Measurements from ENCODE around the gene GRM1. TPM values are rescaled to one million over a fixed set of nuclear protein-coding genes. Genes with fewer than 3 reads are reported as not detected.
A peak's percentile ranks its signal among the peaks of the same experiment; 100 is the strongest.

Gene GRM1
- total RNA-seq, 1 donor from 2014 or later: not detected

DNA sequence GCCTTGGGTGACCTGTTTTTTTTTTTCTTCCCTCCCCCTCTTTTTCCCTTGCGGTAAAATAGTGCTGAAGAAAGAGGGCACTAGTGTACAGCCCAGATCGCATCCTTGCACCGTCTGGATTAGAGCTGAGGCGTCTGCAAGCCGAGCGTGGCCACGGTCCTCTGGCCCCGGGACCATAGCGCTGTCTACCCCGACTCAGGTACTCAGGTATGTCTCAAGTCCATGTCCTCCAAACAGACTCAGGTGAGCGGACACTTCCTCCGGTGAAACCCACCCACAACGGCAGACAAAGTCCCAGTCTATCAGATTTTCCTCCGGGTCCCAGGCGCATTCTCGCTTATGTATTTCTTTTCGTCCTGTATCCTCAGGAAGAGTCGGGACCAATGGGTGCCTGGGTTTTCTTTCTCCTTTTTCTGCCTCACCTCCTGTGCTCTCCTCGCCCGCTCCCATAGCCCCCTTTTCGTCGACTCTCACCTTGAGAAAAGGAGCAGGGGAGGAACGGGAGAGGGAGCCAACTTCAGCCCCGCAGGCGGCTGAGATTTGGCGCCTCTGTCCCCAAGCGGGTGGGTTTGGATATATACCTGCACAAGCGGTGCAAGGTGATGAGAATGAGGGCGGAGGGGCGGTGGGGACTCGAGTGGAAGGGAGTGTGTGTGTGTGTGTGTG, 1.1 kb upstream of the GRM1 start:
- H3K4me1 Mint-ChIP-seq (ENCODE audit: unreplicated experiment): peaks cover 3% of the 10 kb centered on the region
- H3K27ac Mint-ChIP-seq (ENCODE audit: unreplicated experiment): no peak overlapping the region
- no peaks in the 10 kb centered on the region for H3K9me3 Mint-ChIP-seq (ENCODE audit: unreplicated experiment)
- H3K4me3 Mint-ChIP-seq (ENCODE audit: unreplicated experiment): no peak overlapping the region
- no peaks in the 10 kb centered on the region for H3K36me3 Mint-ChIP-seq (ENCODE audit: unreplicated experiment)
- TF ChIP-seq, protein P1, sequence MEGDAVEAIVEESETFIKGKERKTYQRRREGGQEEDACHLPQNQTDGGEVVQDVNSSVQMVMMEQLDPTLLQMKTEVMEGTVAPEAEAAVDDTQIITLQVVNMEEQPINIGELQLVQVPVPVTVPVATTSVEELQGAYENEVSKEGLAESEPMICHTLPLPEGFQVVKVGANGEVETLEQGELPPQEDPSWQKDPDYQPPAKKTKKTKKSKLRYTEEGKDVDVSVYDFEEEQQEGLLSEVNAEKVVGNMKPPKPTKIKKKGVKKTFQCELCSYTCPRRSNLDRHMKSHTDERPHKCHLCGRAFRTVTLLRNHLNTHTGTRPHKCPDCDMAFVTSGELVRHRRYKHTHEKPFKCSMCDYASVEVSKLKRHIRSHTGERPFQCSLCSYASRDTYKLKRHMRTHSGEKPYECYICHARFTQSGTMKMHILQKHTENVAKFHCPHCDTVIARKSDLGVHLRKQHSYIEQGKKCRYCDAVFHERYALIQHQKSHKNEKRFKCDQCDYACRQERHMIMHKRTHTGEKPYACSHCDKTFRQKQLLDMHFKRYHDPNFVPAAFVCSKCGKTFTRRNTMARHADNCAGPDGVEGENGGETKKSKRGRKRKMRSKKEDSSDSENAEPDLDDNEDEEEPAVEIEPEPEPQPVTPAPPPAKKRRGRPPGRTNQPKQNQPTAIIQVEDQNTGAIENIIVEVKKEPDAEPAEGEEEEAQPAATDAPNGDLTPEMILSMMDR (IDR thresholded peaks at IDR 0.05): no peak
- H3K27me3 Mint-ChIP-seq (ENCODE audit: unreplicated experiment): peaks cover 8% of the 10 kb centered on the region
- DNase-seq (ENCODE audit: extremely low spot score, unreplicated experiment): no peak

- Mint-ChIP-seq H3K27me3 (ENCODE audit: unreplicated experiment) (peaks cover 8% of the 10 kb centered on the region), H3K36me3 (ENCODE audit: unreplicated experiment) (no peaks in the 10 kb centered on the region), H3K27ac (ENCODE audit: unreplicated experiment) (no peak overlapping the region), H3K4me1 (ENCODE audit: unreplicated experiment) (peaks cover 3% of the 10 kb centered on the region), H3K9me3 (ENCODE audit: unreplicated experiment) (no peaks in the 10 kb centered on the region), H3K4me3 (ENCODE audit: unreplicated experiment) (peak overlapping the region; percentile 32)
- TF ChIP-seq, protein P1 (IDR thresholded peaks at IDR 0.05): no peak
- DNase-seq (ENCODE audit: extremely low spot score, unreplicated experiment): peak; percentile 88
Measured at GRCh38 chr6:146028252-146028795, 538 bp upstream of the GRM1 start.

DNA sequence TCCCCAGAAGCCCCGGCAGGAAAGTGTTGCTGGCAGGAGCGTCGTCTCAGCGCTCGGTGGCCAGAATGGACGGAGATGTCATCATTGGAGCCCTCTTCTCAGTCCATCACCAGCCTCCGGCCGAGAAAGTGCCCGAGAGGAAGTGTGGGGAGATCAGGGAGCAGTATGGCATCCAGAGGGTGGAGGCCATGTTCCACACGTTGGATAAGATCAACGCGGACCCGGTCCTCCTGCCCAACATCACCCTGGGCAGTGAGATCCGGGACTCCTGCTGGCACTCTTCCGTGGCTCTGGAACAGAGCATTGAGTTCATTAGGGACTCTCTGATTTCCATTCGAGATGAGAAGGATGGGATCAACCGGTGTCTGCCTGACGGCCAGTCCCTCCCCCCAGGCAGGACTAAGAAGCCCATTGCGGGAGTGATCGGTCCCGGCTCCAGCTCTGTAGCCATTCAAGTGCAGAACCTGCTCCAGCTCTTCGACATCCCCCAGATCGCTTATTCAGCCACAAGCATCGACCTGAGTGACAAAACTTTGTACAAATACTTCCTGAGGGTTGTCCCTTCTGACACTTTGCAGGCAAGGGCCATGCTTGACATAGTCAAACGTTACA, 817 bp downstream of the GRM1 start:
- no peaks in the 10 kb centered on the region for H3K9me3 Mint-ChIP-seq (ENCODE audit: unreplicated experiment)
- no peak for DNase-seq (ENCODE audit: extremely low spot score, unreplicated experiment)
- TF ChIP-seq, protein P1 (IDR thresholded peaks at IDR 0.05): no peak
- H3K27me3 Mint-ChIP-seq (ENCODE audit: unreplicated experiment): peaks cover 13% of the 10 kb centered on the region
- H3K27ac Mint-ChIP-seq (ENCODE audit: unreplicated experiment): no peak overlapping the region
- H3K36me3 Mint-ChIP-seq (ENCODE audit: unreplicated experiment): no peaks in the 10 kb centered on the region
- H3K4me3 Mint-ChIP-seq (ENCODE audit: unreplicated experiment): no peak overlapping the region
- peaks cover 3% of the 10 kb centered on the region for H3K4me1 Mint-ChIP-seq (ENCODE audit: unreplicated experiment)

- H3K27ac Mint-ChIP-seq (ENCODE audit: unreplicated experiment): no peak overlapping the region
- no peak for DNase-seq (ENCODE audit: extremely low spot score, unreplicated experiment)
- TF ChIP-seq, protein P1 (IDR thresholded peaks at IDR 0.05): no peak
- H3K36me3 Mint-ChIP-seq (ENCODE audit: unreplicated experiment): no peaks in the 10 kb centered on the region
- H3K27me3 Mint-ChIP-seq (ENCODE audit: unreplicated experiment): peaks cover 9% of the 10 kb centered on the region
- no peaks in the 10 kb centered on the region for H3K9me3 Mint-ChIP-seq (ENCODE audit: unreplicated experiment)
- peaks cover 3% of the 10 kb centered on the region for H3K4me1 Mint-ChIP-seq (ENCODE audit: unreplicated experiment)
- H3K4me3 Mint-ChIP-seq (ENCODE audit: unreplicated experiment): no peak overlapping the region
Measured at GRCh38 chr6:146032387-146032786, 3.5 kb downstream of the GRM1 start.

GRCh38 chr6:146040360-146040759, 11.5 kb downstream of the GRM1 start:
- no peak for DNase-seq (ENCODE audit: extremely low spot score, unreplicated experiment)
- peaks cover 4% of the 10 kb centered on the region for H3K27me3 Mint-ChIP-seq (ENCODE audit: unreplicated experiment)
- H3K27ac Mint-ChIP-seq (ENCODE audit: unreplicated experiment): no peak overlapping the region
- H3K9me3 Mint-ChIP-seq (ENCODE audit: unreplicated experiment): peaks cover 22% of the 10 kb centered on the region
- no peaks in the 10 kb centered on the region for H3K4me1 Mint-ChIP-seq (ENCODE audit: unreplicated experiment)
- TF ChIP-seq, protein P1 (IDR thresholded peaks at IDR 0.05): no peak
- H3K4me3 Mint-ChIP-seq (ENCODE audit: unreplicated experiment): no peak overlapping the region
- H3K36me3 Mint-ChIP-seq (ENCODE audit: unreplicated experiment): no peaks in the 10 kb centered on the region
